ENCODE measurements around the gene YPEL1. TPM values are rescaled to one million over a fixed set of nuclear protein-coding genes. Genes with fewer than 3 reads are reported as not detected.
"Not testable (repeated sequence)": the region's sequence is repeated elsewhere in the genome, so short reads cannot be mapped to it uniquely, and the experiment has no call there.

YPEL1 gene
- total and polyA plus RNA-seq, 2 donors (not counting 1 experiment from before 2014, with no cell fraction given): 0.36 to 2.3 TPM

DNA sequence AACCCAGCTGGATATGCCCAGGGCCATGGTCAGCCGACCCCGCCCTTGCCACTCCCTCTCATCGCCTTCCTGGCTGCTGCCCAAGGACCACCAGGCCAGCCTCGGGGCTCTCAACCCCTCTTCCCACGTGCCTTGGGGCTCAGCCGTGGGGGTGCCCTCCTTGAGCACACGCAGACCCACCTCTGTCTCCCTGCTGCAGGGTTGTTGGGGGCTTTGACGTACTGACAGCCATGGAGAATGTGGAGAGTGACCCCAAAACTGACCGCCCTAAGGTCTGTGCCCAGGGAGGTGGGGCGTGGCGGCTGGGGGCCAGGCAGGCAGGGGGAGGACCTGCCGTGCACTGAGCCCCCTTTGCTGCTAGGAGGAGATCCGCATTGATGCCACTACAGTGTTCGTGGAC lies 41.2 kb downstream of the YPEL1 start:
- H3K36me3 ChIP-seq (ENCODE audit: control insufficient read depth, insufficient read depth, low read length): peaks cover 23% of the 10 kb centered on the region
- no peaks in the 10 kb centered on the region for H3K27me3 ChIP-seq (ENCODE audit: control insufficient read depth, insufficient read depth, low read length)
- no peaks in the 10 kb centered on the region for H3K9me3 ChIP-seq (ENCODE audit: control insufficient read depth, insufficient read depth, low read depth, low read length)
- no peak for DNase-seq (ENCODE audit: low read depth in 2 of 2)
- H2AFZ ChIP-seq (ENCODE audit: low read length): no peak overlapping the region
- no peaks in the 10 kb centered on the region for H3K79me2 ChIP-seq (ENCODE audit: control insufficient read depth, insufficient read depth, low read length)
- no peak overlapping the region for H3K27ac ChIP-seq (ENCODE audit: insufficient read depth, low read length)
- no peak overlapping the region for H3K4me3 ChIP-seq (replicated peaks in 1 of 4; ENCODE audit: control extremely low read depth in 1 of 4, insufficient read depth in 1 of 4, low read depth in 3 of 4, low read length in 4 of 4)
- TF ChIP-seq, protein P1, sequence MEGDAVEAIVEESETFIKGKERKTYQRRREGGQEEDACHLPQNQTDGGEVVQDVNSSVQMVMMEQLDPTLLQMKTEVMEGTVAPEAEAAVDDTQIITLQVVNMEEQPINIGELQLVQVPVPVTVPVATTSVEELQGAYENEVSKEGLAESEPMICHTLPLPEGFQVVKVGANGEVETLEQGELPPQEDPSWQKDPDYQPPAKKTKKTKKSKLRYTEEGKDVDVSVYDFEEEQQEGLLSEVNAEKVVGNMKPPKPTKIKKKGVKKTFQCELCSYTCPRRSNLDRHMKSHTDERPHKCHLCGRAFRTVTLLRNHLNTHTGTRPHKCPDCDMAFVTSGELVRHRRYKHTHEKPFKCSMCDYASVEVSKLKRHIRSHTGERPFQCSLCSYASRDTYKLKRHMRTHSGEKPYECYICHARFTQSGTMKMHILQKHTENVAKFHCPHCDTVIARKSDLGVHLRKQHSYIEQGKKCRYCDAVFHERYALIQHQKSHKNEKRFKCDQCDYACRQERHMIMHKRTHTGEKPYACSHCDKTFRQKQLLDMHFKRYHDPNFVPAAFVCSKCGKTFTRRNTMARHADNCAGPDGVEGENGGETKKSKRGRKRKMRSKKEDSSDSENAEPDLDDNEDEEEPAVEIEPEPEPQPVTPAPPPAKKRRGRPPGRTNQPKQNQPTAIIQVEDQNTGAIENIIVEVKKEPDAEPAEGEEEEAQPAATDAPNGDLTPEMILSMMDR (conservative IDR thresholded peaks at IDR 0.05 in 1 of 2, IDR thresholded peaks at IDR 0.05 in 1 of 2; ENCODE audit: low read depth in 1 of 2, low read length in 2 of 2): no peak
- no peak for TF ChIP-seq EZH2 (IDR thresholded peaks at IDR 0.05; ENCODE audit: low read length, missing control alignments)
- peaks cover 11% of the 10 kb centered on the region for H3K4me1 ChIP-seq (ENCODE audit: control insufficient read depth, extremely low read depth, insufficient read depth, low read length)
- no peak overlapping the region for H3K9ac ChIP-seq (ENCODE audit: insufficient read depth, low read length)
- no peak overlapping the region for H3K4me2 ChIP-seq (ENCODE audit: extremely low read depth, insufficient read depth, low read length)
- no peaks in the 10 kb centered on the region for H4K20me1 ChIP-seq (ENCODE audit: control insufficient read depth, extremely low read depth, insufficient read depth, low read length)

DNA sequence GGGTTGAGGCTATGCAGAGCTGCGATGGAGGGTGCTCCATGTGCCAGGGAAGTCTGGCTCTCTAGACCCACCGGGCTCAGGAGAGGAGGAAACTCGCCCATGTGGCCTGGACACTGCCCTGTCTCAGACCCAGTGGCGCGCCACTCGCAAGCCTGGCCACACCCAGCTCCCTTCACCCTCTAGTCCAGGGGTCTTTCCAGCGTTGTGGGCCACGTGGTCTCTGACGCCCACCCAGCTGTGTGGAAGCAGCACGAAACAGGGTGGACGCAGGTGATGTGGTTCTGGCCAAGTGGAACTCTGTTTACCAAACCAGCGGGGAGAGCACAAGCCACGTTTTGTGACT lies 41.6 kb downstream of the YPEL1 start:
- Histone ChIP-seq H2AFZ (ENCODE audit: low read length) (no peak overlapping the region), H4K20me1 (ENCODE audit: control insufficient read depth, extremely low read depth, insufficient read depth, low read length) (no peaks in the 10 kb centered on the region), H3K4me3 (replicated peaks in 1 of 4; ENCODE audit: control extremely low read depth in 1 of 4, insufficient read depth in 1 of 4, low read depth in 3 of 4, low read length in 4 of 4) (no peak overlapping the region), H3K79me2 (ENCODE audit: control insufficient read depth, insufficient read depth, low read length) (no peaks in the 10 kb centered on the region), H3K27ac (ENCODE audit: insufficient read depth, low read length) (no peak overlapping the region), H3K9ac (ENCODE audit: insufficient read depth, low read length) (no peak overlapping the region), H3K4me2 (ENCODE audit: extremely low read depth, insufficient read depth, low read length) (no peak overlapping the region), H3K27me3 (ENCODE audit: control insufficient read depth, insufficient read depth, low read length) (no peaks in the 10 kb centered on the region), H3K9me3 (ENCODE audit: control insufficient read depth, insufficient read depth, low read depth, low read length) (no peaks in the 10 kb centered on the region), H3K36me3 (ENCODE audit: control insufficient read depth, insufficient read depth, low read length) (peaks cover 23% of the 10 kb centered on the region), H3K4me1 (ENCODE audit: control insufficient read depth, extremely low read depth, insufficient read depth, low read length) (peaks cover 10% of the 10 kb centered on the region)
- DNase-seq (ENCODE audit: low read depth in 2 of 2): no peak
- TF ChIP-seq, protein P1 (conservative IDR thresholded peaks at IDR 0.05 in 1 of 2, IDR thresholded peaks at IDR 0.05 in 1 of 2; ENCODE audit: low read depth in 1 of 2, low read length in 2 of 2): no peak
- no peak for TF ChIP-seq EZH2 (IDR thresholded peaks at IDR 0.05; ENCODE audit: low read length, missing control alignments)

DNA sequence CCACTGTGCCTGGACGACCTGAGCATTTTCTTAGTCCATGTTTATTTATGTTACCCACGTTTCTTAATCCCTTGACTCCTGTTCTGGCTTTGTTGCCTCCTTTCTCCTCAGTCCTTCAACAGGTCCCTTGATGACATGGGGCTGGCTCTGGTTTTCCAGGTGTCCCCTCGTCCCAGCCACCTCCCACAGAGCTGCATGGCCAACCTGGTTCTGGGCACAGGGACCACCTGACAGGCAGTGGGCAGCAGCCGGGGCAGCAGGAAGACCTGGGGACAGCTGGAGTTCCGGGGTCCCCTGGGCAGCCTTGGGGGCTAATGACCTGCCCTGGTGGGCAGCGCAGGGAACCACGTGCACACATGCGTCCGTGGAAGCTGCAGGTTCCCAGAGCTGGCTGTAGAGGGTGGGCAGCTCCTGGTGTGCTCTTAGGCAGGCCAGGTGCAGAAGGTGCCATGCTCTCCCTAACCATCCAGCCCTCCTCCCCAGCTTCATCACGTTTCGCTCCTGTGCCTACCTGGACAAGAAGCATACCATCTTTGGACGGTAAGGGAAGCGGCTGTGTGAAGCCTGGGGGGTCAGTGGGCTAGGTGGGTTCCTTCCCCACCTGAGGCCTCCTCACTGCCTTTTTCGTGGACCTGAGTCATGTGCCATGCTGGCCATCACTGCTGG lies 42.1 kb downstream of the YPEL1 start:
- peaks cover 23% of the 10 kb centered on the region for H3K36me3 ChIP-seq (ENCODE audit: control insufficient read depth, insufficient read depth, low read length)

DNA sequence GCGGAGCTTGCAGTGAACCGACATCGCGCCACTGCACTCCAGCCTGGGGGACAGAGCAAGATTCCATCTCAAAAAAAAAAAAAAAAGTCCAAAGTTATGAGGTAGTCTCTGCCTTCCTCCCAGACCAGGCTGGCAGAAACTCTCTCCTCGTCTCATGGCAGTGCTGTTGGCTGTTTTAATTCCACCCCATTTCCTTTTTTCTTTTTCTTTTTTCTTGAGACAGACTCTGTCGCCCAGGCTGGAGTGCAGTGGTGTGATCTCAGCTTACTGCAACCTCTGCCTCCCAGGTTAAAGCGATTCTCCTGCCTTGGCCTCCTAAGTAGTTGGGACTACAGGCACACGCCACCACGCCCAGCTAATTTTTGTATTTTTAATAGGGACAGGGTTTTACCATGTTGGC lies 42.7 kb downstream of the YPEL1 start:
- not testable (repeated sequence) for H3K79me2 ChIP-seq (ENCODE audit: control insufficient read depth, insufficient read depth, low read length); H3K9ac ChIP-seq (ENCODE audit: insufficient read depth, low read length); H3K4me2 ChIP-seq (ENCODE audit: extremely low read depth, insufficient read depth, low read length); H2AFZ ChIP-seq (ENCODE audit: low read length); H3K4me1 ChIP-seq (ENCODE audit: control insufficient read depth, extremely low read depth, insufficient read depth, low read length); H3K27me3 ChIP-seq (ENCODE audit: control insufficient read depth, insufficient read depth, low read length); H3K9me3 ChIP-seq (ENCODE audit: control insufficient read depth, insufficient read depth, low read depth, low read length); H3K27ac ChIP-seq (ENCODE audit: insufficient read depth, low read length); H4K20me1 ChIP-seq (ENCODE audit: control insufficient read depth, extremely low read depth, insufficient read depth, low read length); DNase-seq (ENCODE audit: low read depth in 2 of 2); H3K4me3 ChIP-seq (replicated peaks in 1 of 4; ENCODE audit: control extremely low read depth in 1 of 4, insufficient read depth in 1 of 4, low read depth in 3 of 4, low read length in 4 of 4)
- H3K36me3 ChIP-seq (ENCODE audit: control insufficient read depth, insufficient read depth, low read length): peaks cover 25% of the 10 kb centered on the region

More for the DNA sequence above, 42.1 kb downstream of the YPEL1 start:
- H3K4me1 ChIP-seq (ENCODE audit: control insufficient read depth, extremely low read depth, insufficient read depth, low read length): peaks cover 6% of the 10 kb centered on the region
- no peak overlapping the region for H3K4me2 ChIP-seq (ENCODE audit: extremely low read depth, insufficient read depth, low read length)
- H3K79me2 ChIP-seq (ENCODE audit: control insufficient read depth, insufficient read depth, low read length): no peaks in the 10 kb centered on the region
- DNase-seq (ENCODE audit: low read depth in 2 of 2): no peak
- no peak overlapping the region for H3K4me3 ChIP-seq (replicated peaks in 1 of 4; ENCODE audit: control extremely low read depth in 1 of 4, insufficient read depth in 1 of 4, low read depth in 3 of 4, low read length in 4 of 4)
- H4K20me1 ChIP-seq (ENCODE audit: control insufficient read depth, extremely low read depth, insufficient read depth, low read length): no peaks in the 10 kb centered on the region
- H3K9ac ChIP-seq (ENCODE audit: insufficient read depth, low read length): no peak overlapping the region
- TF ChIP-seq, protein P1 (conservative IDR thresholded peaks at IDR 0.05 in 1 of 2, IDR thresholded peaks at IDR 0.05 in 1 of 2; ENCODE audit: low read depth in 1 of 2, low read length in 2 of 2): no peak
- TF ChIP-seq EZH2 (IDR thresholded peaks at IDR 0.05; ENCODE audit: low read length, missing control alignments): no peak
- H3K9me3 ChIP-seq (ENCODE audit: control insufficient read depth, insufficient read depth, low read depth, low read length): no peaks in the 10 kb centered on the region
- H3K27me3 ChIP-seq (ENCODE audit: control insufficient read depth, insufficient read depth, low read length): no peaks in the 10 kb centered on the region
- H2AFZ ChIP-seq (ENCODE audit: low read length): no peak overlapping the region
- H3K27ac ChIP-seq (ENCODE audit: insufficient read depth, low read length): no peak overlapping the region

Data from fibroblast of lung (primary cell).